ENCODE data around the gene LPIN3.
"Not testable (repeated sequence)": the region's sequence is repeated elsewhere in the genome, so short reads cannot be mapped to it uniquely, and the experiment has no call there.

The LPIN3 gene

DNA sequence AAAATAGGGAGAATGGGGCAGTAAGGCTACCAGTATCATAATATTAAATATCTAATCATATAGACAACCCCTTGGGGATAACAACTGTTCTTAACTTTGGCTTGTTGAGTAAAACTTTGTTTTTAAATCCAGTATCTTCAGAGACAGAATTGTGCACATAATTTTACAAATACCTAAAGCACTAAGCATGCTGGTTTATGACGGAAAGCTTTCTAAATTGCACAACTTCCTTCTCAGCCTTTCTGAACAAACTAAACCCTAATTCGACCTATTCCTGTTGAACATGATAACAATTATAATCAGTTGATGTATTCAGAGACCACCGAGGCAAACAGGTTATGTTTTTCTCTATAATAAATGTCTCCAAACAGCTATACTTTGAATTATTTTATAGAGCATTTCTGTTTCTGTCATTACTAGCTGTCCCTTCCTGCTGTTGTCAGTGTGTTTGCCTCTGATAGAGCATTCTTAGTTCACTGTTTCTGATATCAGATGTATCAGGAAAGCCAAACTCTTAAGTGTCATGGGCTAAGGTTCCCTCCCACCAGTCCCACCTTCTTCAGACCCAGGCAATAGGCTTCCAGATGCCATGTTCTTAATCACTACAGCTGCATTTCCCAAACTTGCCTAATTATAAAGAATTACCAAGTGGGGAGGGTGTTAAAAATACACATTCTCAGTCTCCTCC lies 31.8 kb upstream of the LPIN3 start:
- H3K36me3 ChIP-seq, result no peaks in the 10 kb centered on the region; the same call in 1 of the 2 replicates
- TF ChIP-seq, protein P1, sequence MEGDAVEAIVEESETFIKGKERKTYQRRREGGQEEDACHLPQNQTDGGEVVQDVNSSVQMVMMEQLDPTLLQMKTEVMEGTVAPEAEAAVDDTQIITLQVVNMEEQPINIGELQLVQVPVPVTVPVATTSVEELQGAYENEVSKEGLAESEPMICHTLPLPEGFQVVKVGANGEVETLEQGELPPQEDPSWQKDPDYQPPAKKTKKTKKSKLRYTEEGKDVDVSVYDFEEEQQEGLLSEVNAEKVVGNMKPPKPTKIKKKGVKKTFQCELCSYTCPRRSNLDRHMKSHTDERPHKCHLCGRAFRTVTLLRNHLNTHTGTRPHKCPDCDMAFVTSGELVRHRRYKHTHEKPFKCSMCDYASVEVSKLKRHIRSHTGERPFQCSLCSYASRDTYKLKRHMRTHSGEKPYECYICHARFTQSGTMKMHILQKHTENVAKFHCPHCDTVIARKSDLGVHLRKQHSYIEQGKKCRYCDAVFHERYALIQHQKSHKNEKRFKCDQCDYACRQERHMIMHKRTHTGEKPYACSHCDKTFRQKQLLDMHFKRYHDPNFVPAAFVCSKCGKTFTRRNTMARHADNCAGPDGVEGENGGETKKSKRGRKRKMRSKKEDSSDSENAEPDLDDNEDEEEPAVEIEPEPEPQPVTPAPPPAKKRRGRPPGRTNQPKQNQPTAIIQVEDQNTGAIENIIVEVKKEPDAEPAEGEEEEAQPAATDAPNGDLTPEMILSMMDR (IDR thresholded peaks at IDR 0.05; ENCODE audit: low read depth, low read length), result no peak
- no peak for DNase-seq
- no peaks in the 10 kb centered on the region for H3K27me3 ChIP-seq (ENCODE audit: insufficient read depth, low read depth, severe bottlenecking)
- no peak overlapping the region for H3K27ac ChIP-seq
- no peak overlapping the region for H3K4me3 ChIP-seq (ENCODE audit: low read depth, low read length)
- H3K9me3 ChIP-seq (ENCODE audit: severe bottlenecking), result no peaks in the 10 kb centered on the region

- Histone ChIP-seq H3K9me3 (ENCODE audit: severe bottlenecking) (no peaks in the 10 kb centered on the region), H3K4me3 (ENCODE audit: low read depth, low read length) (no peak overlapping the region), H3K27ac (no peak overlapping the region), H3K36me3 (no peaks in the 10 kb centered on the region; the same call in 1 of the 2 replicates), H3K27me3 (ENCODE audit: insufficient read depth, low read depth, severe bottlenecking) (no peaks in the 10 kb centered on the region)
- TF ChIP-seq, protein P1 (IDR thresholded peaks at IDR 0.05; ENCODE audit: low read depth, low read length), result no peak
- no peak for DNase-seq
These were observed 30.8 kb upstream of the LPIN3 start for GRCh38 chr20:41309817-41310216.

DNA sequence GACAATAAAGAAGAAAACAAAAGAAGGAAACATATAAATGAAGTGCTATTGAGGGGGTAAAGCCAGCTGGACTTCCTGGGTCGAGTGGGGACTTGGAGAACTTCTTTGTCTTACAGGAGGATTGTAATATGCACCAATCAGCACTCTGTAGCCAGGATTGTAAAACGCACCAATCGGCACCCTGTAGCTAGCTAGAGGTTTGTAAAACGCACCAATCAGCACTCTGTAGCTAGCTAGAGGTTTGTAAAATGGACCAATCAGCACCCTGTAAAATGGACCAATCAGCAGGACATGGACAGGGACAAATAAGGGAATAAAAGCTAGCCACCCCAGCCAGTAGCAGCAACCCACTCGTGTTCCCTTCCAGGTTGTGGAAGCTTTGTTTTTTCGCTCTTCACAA lies 28.6 kb upstream of the LPIN3 start:
- not testable (repeated sequence) for H3K4me3 ChIP-seq (ENCODE audit: low read depth, low read length); H3K9me3 ChIP-seq (ENCODE audit: severe bottlenecking); DNase-seq; H3K27ac ChIP-seq; H3K36me3 ChIP-seq; H3K27me3 ChIP-seq (ENCODE audit: insufficient read depth, low read depth, severe bottlenecking)

DNA sequence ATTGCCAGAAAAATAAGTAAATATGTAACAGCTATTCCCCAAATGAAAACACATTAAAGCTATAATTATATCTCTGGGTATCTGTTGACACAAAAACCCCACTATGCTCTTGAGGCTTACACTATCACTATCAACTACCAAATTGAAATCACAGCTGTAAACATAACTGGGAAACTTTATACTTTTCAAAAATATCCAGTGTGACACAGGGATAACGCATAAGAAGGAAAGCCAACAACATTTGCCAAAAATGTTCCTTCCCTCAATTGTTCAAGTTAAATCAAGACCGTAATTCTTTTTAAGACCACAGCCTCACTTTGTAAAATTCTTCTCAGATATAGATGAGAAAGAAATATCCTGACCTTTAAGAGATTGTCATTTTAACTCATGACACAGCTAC lies 26.2 kb upstream of the LPIN3 start:
- Histone ChIP-seq H3K36me3 (no peaks in the 10 kb centered on the region; the same call in 1 of the 2 replicates), H3K27me3 (ENCODE audit: insufficient read depth, low read depth, severe bottlenecking) (no peaks in the 10 kb centered on the region), H3K9me3 (ENCODE audit: severe bottlenecking) (no peaks in the 10 kb centered on the region), H3K27ac (no peak overlapping the region), H3K4me3 (ENCODE audit: low read depth, low read length) (no peak overlapping the region)
- TF ChIP-seq, protein P1 (IDR thresholded peaks at IDR 0.05; ENCODE audit: low read depth, low read length), result no peak
- no peak for DNase-seq

DNA sequence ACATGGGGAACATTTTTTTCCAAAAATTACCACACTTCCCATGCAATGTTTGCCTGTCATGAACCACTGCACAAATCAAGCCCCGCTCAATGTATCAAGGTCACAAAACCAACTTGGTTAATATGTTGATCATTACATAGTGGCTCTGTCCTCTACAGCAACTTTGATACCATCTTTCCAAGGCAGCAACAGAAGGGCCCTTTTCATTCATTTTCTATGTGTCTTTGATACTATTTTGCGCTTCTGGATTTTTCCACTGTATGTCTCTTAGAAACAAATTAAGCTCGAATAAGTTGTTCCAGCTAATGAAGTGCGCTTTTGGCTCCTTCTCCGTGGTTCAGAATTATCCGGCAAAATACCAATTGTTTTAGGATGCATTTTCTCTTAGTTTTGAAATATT lies 24.6 kb upstream of the LPIN3 start:
- TF ChIP-seq, protein P1 (IDR thresholded peaks at IDR 0.05; ENCODE audit: low read depth, low read length), result no peak
- Histone ChIP-seq H3K36me3 (no peaks in the 10 kb centered on the region; the same call in 1 of the 2 replicates), H3K27ac (no peak overlapping the region), H3K9me3 (ENCODE audit: severe bottlenecking) (no peaks in the 10 kb centered on the region), H3K27me3 (ENCODE audit: insufficient read depth, low read depth, severe bottlenecking) (no peaks in the 10 kb centered on the region), H3K4me3 (ENCODE audit: low read depth, low read length) (no peak overlapping the region)
- no peak for DNase-seq

GRCh38 chr20:41316602-41317545 lies 23.7 kb upstream of the LPIN3 start:
- Histone ChIP-seq H3K27me3 (ENCODE audit: insufficient read depth, low read depth, severe bottlenecking) (no peaks in the 10 kb centered on the region), H3K4me3 (ENCODE audit: low read depth, low read length) (peak overlapping the region; percentile 68), H3K9me3 (ENCODE audit: severe bottlenecking) (no peaks in the 10 kb centered on the region), H3K27ac (peak overlapping the region; percentile 90), H3K36me3 (no peaks in the 10 kb centered on the region; the same call in 1 of the 2 replicates)
- TF ChIP-seq, protein P1 (IDR thresholded peaks at IDR 0.05; ENCODE audit: low read depth, low read length), result no peak
- DNase-seq, result peak; percentile 82
